Femur (tissue), 1 donor: Measurements from ENCODE around the gene GRHPR.
A peak's percentile ranks its signal among the peaks of the same experiment; 100 is the strongest.
"Not testable (repeated sequence)": the region's sequence is repeated elsewhere in the genome, so short reads cannot be mapped to it uniquely, and the experiment has no call there.

ENCODE experiments used
- DNase-seq: peaks from one replicate; pipeline ENCODE4 v3.0.0-alpha.2; 2017

GRHPR gene

GRCh38 chr9:37424204-37424685 is 1.7 kb downstream of the GRHPR start:
- no peak for DNase-seq

DNA sequence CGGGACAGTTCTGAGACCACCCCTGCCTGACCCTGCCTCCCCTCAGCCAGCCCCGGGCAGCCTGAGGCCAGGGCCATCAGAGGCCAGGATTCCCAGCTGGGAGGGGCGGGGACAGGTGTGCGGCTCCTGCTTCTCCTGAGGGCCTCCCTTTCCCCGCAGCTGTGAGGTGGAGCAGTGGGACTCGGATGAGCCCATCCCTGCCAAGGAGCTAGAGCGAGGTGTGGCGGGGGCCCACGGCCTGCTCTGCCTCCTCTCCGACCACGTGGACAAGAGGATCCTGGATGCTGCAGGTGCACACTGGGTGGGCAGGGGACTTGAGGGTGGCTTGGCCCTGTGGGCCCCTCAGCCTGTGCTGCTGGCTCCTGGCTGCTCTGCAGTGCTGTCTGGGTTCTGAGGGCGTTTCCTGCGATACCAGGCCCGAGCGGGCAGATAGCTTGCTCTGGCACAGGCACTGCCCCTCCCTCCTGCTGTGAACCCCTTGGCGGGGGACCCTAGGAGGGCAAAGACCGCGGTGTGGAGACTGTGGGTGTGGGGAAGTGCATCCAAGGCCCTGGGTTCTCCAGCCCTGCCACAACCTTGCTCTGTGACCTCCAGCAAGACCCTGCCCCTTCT is 2.3 kb downstream of the GRHPR start:
- DNase-seq: no peak

GRCh38 chr9:37425298-37425752 is 2.8 kb downstream of the GRHPR start:
- no peak for DNase-seq

DNA sequence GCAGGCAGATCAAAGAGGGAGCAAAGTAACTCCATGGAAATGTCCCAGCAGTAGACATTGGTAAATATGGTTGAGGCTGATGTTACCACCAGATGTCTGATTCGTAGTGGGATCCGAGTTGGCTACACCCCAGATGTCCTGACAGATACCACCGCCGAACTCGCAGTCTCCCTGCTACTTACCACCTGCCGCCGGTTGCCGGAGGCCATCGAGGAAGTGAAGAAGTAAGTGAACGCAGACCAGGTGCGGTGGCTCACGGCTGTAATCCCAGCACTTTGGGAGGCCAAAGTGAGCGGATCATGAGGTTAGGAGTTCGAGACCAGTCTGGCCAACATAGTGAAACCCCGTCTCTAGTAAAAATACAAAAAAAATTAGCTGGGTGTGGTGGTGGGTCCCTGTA is 3.9 kb downstream of the GRHPR start:
- DNase-seq: not testable (repeated sequence)

DNA sequence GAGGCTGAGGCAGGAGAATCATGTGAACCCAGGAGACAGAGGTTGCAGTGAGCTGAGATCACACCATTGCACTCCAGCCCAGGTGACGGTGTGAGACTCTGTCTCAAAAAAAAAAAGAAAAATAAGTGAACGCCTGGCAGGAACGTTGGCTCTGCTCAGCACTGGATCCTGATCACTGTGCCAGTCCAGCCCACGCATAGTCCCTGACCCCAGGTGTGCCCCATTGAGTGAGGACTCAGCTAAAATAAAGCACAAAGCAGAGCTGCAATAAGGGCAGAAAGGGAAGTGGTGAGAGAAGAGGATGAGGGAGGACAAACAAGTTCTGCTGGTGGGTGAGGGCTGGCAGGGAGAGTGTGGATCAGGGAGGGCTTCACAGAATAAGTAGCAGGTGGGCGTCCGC is 4.3 kb downstream of the GRHPR start:
- no peak for DNase-seq

DNA sequence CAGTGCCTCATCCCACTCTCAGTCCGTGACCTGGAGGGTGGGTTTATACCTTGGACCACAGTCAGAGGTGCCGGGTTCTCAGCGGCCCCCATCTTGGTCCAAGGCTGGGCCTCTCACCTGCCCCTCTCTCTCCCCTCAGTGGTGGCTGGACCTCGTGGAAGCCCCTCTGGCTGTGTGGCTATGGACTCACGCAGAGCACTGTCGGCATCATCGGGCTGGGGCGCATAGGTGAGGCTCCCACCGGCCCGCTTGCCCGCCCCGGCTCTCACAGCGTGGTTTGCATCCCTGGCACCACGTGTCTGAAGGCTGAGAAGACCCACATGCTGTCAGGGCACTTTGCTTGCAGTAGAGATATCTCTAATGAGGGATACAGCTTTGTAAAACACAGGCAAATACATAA is 5.8 kb downstream of the GRHPR start:
- no peak for DNase-seq

GRCh38 chr9:37429441-37430285 is 7.2 kb downstream of the GRHPR start:
- DNase-seq: no peak

- DNase-seq: peak; percentile 50
Measured at GRCh38 chr9:37430841-37431597, 8.5 kb downstream of the GRHPR start.

GRCh38 chr9:37432020-37432419 is 9.5 kb downstream of the GRHPR start:
- no peak for DNase-seq

DNA sequence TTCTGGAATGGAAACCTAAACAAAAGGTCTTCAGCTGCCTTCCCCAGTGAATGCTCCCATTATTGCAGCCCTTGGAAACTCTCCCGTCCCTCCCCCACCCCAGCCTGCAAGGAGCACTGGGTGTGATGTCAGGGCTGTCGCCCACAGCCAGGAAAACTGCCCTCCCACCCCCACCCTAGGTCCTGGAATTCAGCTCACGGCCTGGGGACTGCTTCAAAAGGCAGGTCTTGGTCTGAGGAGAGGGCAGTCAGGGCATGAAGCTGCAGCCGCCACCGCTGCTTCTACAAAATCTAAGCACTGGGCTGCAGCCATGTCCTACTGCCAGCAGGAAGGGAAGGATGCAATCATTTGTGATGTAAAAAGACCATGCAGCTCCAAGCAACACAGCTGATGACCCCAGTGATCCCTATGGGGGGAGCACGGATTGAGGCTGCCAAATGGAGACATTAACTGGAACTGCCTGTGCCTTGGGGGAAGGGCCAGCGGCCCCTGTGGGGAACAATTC is 11.4 kb downstream of the GRHPR start:
- DNase-seq: peak; percentile 40

DNA sequence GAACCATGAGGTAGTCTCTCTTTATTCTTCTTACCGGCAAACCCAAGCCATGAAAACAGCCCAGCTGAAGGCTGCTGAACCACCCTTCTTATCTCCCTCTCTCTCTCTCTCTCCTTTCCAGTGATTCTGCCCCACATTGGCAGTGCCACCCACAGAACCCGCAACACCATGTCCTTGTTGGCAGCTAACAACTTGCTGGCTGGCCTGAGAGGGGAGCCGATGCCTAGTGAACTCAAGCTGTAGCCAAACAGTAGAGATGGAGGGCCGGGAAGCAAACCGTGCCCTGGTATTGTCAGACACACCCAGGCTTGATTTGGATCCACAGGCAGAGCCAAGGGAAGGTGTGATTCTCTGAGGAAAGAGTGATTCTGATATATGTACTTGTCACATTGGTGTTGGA is 14.0 kb downstream of the GRHPR start:
- DNase-seq: no peak

DNA sequence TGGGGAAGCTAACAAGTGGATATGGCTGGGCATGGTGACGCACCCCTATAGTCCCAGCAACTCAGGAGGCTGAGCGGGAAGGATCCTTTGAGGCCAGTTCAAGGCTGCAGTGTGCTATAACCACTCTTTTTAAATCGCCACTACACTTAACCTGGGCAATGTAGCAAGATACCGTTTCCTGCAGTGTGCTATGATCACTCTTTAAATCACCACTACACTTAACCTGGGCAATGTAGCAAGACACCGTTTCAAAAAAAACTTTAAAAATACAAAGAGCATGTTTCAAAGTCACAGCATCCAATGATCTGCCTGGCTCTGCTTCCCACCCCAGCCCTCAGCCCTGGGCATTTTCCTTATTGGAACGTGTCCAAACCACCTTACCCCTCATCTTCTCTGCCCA is 14.5 kb downstream of the GRHPR start:
- no peak for DNase-seq

DNA sequence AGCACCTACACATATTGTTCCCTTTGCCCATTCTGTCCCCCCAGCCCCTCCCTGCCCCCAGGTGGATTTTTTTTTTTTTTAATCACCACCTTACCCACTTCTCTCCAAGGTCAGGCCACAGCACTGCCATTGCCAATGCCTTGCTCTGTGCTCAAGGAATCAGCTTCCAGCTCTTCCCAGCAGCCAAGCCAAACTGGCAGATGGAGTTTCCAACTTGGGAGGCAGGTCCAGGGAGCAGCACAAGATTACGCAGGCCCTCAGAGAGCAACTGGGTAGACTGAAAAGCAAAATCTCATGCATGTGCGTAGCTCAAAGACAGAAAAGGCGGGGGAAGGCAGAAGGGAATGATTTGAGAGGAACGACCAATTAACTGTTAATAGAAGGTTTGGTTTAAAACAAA is 15.1 kb downstream of the GRHPR start:
- DNase-seq: no peak

DNA sequence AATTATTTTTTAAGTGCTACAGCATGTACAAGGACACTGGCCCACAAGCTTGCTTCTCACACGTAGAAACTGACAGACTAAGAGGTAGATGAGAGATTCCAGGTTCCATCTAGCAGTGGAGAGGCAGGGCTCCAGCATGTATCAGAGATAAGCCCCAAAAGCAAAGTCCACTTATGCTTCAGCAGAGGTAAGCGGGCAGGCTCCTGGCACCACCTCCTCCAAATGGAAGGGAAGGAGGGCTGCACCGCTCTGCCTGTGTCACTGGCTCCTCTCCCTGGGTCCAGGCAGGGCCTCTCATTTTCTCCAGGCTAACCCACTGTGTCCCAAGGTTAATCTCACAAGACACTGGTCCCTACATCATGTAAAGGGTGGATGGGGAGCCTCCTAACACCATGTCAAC is 15.9 kb downstream of the GRHPR start:
- no peak for DNase-seq

DNA sequence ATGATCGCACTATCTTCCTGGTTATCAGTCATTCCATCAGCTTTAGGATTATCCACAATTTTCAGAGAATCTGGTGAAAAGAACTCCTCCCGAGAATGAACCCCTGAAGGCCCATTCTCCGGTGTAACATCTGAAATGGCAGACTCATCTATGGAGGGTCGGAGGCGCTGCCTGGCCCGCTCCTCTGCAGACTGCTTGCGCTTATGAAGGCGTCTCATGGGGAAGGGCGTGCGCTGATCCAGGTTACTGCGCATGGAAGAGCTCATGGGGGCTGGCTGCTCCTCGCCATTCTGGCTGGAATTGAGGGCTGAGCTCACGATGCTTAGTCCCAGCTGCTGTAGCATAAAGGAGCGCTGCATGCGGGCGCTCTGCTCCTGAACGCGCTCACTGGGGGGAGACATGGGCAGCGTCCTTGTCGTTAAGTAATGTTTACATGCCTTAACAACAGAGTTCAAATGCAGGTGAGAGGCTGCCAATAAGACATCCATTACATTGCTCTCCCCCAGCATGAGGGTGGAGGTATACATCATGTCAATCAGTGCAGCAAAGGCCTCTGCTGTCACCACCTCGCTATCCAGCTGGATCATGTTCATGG is 19.4 kb downstream of the GRHPR start:
- DNase-seq: no peak

DNA sequence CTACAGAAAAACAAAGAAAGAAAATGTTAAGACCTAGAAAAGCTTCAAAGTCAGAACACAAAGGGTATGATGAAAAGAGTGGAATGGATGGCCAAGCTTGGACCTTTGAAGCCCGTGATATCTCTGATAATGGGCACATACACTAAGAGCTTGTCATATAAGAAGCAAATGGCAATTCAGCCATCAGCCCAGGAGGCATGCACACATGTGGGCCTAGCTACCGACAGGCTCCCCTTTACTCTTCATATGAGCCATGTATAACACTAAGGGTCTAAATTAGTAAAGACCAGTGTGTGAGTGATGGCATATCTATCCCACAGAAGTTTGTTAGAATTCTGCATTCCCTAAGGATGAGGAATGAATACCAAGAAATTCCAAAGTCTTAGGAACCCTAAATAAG is 20.1 kb downstream of the GRHPR start:
- no peak for DNase-seq

GRCh38 chr9:37443566-37443965 is 21.1 kb downstream of the GRHPR start:
- no peak for DNase-seq

DNA sequence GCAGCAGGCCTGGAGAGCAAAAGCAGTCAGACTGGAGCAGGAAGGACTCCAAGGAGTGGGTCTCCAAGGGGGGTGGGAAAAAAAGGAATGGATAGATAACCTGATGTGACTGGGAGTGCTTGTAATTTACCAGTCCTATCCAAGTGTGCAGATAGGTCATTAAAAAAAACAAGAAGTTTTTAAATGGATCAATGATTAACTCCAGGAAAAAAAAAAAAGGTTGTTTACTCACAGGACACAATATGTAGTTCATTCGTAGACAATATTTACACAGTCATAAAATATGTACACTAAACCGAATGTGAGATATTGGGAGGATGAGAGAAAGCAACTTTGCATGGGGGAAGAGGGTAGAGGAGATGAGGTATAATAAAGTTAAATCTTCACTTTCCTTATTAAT is 22.4 kb downstream of the GRHPR start:
- no peak for DNase-seq

GRCh38 chr9:37445832-37446231 is 23.3 kb downstream of the GRHPR start:
- no peak for DNase-seq

DNA sequence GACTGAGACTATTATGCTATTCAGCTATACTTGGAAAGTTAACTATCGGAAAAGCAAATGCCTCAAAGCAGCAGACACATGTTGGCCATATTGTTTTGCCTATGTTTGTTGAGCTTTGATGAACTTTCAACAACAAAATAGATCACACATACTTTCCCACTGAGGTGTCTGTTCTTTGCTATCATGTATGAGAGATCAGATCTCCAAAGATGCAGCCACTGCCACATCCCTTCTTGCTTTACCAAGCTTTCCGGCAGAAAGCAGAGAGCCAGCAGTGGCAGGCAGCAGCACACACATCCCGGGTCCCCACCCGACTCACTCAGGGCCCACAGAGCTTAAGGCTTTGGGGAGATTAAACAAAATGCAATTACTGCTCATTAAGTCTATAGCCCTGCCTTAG is 23.9 kb downstream of the GRHPR start:
- no peak for DNase-seq

- no peak for DNase-seq
Measured at GRCh38 chr9:37447111-37447510, 24.6 kb downstream of the GRHPR start.

DNA sequence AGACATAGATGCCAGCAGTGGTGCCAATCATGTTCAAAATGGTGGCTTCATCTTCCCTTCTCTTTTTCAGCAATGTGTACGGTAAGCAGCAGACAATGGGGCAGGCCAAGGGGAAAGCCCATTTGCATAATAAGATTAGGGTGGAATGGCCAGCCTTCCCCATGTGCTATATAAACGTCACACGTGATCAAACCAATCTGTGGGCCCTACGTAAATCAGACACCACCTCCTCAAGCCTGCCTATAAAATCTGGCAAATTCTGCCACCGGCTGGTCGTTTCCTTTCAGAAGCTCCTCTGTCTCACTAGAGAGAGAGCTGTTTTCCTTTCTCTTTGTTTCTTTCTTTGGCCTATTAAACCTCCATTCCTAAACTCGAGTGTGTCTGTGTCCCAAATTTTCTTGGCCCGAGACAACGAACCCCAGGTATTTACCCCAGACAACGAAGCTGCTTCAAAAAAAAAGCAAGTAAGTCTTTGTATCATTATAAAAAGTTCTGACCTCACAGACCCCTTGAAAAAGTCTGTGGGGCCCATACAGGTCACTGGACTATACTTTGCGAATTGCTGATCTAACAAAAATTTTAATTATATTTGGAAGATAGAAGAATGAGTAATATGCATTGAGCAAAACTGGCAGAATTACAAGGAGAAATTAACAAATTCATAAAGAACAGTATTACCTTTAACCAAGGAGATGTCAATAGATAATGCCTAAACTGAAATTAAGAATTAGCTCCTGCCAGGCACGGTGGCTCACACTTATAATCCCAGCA is 27.6 kb downstream of the GRHPR start:
- no peak for DNase-seq
